ENCODE data around the gene SCD. TPM values are rescaled to one million over a fixed set of nuclear protein-coding genes. Genes with fewer than 3 reads are reported as not detected.

SCD gene
- total RNA-seq, 1 donor from 2014 or later, result 159 TPM

- H3K36me3 Mint-ChIP-seq, result peaks cover 59% of the 10 kb centered on the region
- no peak for DNase-seq (ENCODE audit: low spot score in 2 of 2, unreplicated experiment in 2 of 2)
- TF ChIP-seq CTCF (IDR thresholded peaks at IDR 0.05; ENCODE audit: unreplicated experiment), result no peak
- H3K27ac Mint-ChIP-seq, result peak overlapping the region; percentile 70
- no peaks in the 10 kb centered on the region for H3K27me3 Mint-ChIP-seq (ENCODE audit: low read depth)
- no peaks in the 10 kb centered on the region for H3K9me3 Mint-ChIP-seq
- peaks cover 41% of the 10 kb centered on the region for H3K4me1 Mint-ChIP-seq
- no peak overlapping the region for H3K4me3 Mint-ChIP-seq
Observed at GRCh38 chr10:100359030-100359432, 12.0 kb downstream of the SCD start.

GRCh38 chr10:100359529-100360150, 12.6 kb downstream of the SCD start:
- DNase-seq (ENCODE audit: low spot score in 2 of 2, unreplicated experiment in 2 of 2), result no peak
- no peak overlapping the region for H3K4me3 Mint-ChIP-seq
- peaks cover 46% of the 10 kb centered on the region for H3K4me1 Mint-ChIP-seq
- no peak for TF ChIP-seq CTCF (IDR thresholded peaks at IDR 0.05; ENCODE audit: unreplicated experiment)
- peaks cover 54% of the 10 kb centered on the region for H3K36me3 Mint-ChIP-seq
- no peaks in the 10 kb centered on the region for H3K27me3 Mint-ChIP-seq (ENCODE audit: low read depth)
- H3K27ac Mint-ChIP-seq, result peak overlapping the region; percentile 70
- H3K9me3 Mint-ChIP-seq, result no peaks in the 10 kb centered on the region

GRCh38 chr10:100360234-100360633, 13.2 kb downstream of the SCD start:
- Mint-ChIP-seq H3K27me3 (ENCODE audit: low read depth) (no peaks in the 10 kb centered on the region), H3K36me3 (peaks cover 48% of the 10 kb centered on the region), H3K4me1 (peaks cover 49% of the 10 kb centered on the region), H3K9me3 (no peaks in the 10 kb centered on the region), H3K4me3 (no peak overlapping the region), H3K27ac (peak overlapping the region; percentile 64)
- TF ChIP-seq CTCF (IDR thresholded peaks at IDR 0.05; ENCODE audit: unreplicated experiment), result no peak
- DNase-seq (ENCODE audit: low spot score in 2 of 2, unreplicated experiment in 2 of 2), result no peak

- H3K36me3 Mint-ChIP-seq, result peaks cover 32% of the 10 kb centered on the region
- H3K9me3 Mint-ChIP-seq, result no peaks in the 10 kb centered on the region
- H3K27ac Mint-ChIP-seq, result peak overlapping the region; percentile 82
- DNase-seq (ENCODE audit: low spot score in 2 of 2, unreplicated experiment in 2 of 2), result no peak
- peaks cover 32% of the 10 kb centered on the region for H3K4me1 Mint-ChIP-seq
- TF ChIP-seq CTCF (IDR thresholded peaks at IDR 0.05; ENCODE audit: unreplicated experiment), result no peak
- no peaks in the 10 kb centered on the region for H3K27me3 Mint-ChIP-seq (ENCODE audit: low read depth)
- H3K4me3 Mint-ChIP-seq, result no peak overlapping the region
Observed at GRCh38 chr10:100362570-100363496, 15.8 kb downstream of the SCD start.

- H3K27ac Mint-ChIP-seq, result peak overlapping the region; percentile 89
- TF ChIP-seq CTCF (IDR thresholded peaks at IDR 0.05; ENCODE audit: unreplicated experiment), result no peak
- H3K27me3 Mint-ChIP-seq (ENCODE audit: low read depth), result no peaks in the 10 kb centered on the region
- H3K36me3 Mint-ChIP-seq, result peaks cover 27% of the 10 kb centered on the region
- H3K4me3 Mint-ChIP-seq, result no peak overlapping the region
- H3K9me3 Mint-ChIP-seq, result no peaks in the 10 kb centered on the region
- DNase-seq (ENCODE audit: low spot score in 2 of 2, unreplicated experiment in 2 of 2), result no peak
- H3K4me1 Mint-ChIP-seq, result peaks cover 27% of the 10 kb centered on the region
Observed at GRCh38 chr10:100364175-100364574, 17.1 kb downstream of the SCD start.

All from mesothelial cell of epicardium (in vitro differentiated cells).